ENCODE data around the gene PHKA2.
A peak's percentile ranks its signal among the peaks of the same experiment; 100 is the strongest.
"Not testable (repeated sequence)": the region's sequence is repeated elsewhere in the genome, so short reads cannot be mapped to it uniquely, and the experiment has no call there.

Gene PHKA2, protein sequence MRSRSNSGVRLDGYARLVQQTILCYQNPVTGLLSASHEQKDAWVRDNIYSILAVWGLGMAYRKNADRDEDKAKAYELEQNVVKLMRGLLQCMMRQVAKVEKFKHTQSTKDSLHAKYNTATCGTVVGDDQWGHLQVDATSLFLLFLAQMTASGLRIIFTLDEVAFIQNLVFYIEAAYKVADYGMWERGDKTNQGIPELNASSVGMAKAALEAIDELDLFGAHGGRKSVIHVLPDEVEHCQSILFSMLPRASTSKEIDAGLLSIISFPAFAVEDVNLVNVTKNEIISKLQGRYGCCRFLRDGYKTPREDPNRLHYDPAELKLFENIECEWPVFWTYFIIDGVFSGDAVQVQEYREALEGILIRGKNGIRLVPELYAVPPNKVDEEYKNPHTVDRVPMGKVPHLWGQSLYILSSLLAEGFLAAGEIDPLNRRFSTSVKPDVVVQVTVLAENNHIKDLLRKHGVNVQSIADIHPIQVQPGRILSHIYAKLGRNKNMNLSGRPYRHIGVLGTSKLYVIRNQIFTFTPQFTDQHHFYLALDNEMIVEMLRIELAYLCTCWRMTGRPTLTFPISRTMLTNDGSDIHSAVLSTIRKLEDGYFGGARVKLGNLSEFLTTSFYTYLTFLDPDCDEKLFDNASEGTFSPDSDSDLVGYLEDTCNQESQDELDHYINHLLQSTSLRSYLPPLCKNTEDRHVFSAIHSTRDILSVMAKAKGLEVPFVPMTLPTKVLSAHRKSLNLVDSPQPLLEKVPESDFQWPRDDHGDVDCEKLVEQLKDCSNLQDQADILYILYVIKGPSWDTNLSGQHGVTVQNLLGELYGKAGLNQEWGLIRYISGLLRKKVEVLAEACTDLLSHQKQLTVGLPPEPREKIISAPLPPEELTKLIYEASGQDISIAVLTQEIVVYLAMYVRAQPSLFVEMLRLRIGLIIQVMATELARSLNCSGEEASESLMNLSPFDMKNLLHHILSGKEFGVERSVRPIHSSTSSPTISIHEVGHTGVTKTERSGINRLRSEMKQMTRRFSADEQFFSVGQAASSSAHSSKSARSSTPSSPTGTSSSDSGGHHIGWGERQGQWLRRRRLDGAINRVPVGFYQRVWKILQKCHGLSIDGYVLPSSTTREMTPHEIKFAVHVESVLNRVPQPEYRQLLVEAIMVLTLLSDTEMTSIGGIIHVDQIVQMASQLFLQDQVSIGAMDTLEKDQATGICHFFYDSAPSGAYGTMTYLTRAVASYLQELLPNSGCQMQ

DNA sequence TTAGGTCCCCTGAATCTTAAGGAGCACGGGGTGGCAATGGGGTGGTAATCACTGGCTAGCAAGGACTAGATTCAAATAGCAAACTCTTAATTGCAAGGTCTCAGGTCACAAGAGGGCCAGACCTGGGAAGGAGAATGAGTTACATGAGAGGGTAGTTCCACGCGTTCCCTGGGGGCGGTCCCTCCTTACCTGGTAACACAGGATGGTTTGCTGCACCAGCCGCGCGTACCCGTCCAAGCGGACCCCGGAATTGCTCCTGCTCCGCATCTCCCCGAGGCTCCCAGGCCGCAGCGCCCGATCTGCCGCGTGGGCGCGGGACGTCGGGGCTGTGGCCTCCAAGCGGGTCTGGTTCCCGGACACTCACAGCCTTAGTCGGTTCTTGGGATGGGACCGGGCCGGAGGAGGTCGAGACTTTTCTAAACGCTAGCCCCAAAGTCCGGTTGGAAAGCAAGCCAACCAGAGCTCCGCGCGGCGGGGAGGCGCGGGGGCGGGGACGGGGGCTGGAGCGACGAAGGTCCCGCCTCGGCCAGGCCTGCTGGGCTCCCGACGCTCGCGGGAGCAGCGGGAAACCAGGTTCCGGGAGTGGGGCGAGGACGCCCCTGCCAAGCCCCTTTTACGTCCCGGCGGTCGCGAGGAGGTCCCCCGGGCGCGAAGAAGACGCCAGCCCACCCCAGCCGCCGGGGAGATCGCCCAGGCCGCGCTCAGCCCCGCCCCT, at the start of gene PHKA2:
Gene PHKA2, minus strand, starts transcription at position 449 of the 715 bp plus-strand sequence. Its CDS starts 182 bp downstream, at position 267.
- DNase-seq, result no peak

DNA sequence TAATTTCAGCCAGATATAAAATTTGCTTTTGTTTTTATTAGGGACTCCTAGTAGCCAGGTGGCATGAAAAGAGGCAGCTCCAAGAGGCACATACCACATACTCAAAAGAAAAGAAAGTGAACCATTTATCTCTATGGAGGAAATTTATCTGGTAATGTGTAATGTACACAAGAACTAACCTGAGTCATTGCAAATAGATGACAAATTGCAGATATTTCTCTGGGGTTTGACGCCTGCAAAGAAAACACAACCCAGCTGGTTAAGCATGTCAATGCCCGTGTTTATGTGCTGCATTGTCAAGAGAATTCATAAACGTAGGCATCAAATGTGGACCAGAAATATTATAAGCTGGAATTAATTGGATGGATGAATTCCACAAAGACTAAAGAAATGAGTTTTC, 46.9 kb upstream of the PHKA2 start:
- DNase-seq, result no peak

DNA sequence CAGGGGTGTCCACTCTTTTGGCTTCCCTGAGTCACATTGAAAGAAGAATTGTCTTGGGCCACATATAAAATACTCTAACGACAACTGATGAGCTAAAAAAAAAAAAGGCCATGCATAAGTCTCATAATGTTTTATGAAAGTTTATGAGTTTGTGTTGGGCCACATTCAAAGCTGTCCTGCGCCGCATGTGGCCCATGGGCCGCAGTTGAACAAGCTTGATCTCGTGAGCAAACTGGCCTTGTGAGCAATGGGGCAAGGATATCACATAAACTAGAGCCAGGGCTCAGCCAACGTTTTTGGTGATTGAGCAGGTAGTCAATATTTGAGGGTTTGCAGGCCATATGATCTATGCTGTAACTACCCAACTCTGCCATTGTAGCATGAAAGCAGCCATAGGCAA, 44.6 kb upstream of the PHKA2 start:
- DNase-seq, result no peak

DNA sequence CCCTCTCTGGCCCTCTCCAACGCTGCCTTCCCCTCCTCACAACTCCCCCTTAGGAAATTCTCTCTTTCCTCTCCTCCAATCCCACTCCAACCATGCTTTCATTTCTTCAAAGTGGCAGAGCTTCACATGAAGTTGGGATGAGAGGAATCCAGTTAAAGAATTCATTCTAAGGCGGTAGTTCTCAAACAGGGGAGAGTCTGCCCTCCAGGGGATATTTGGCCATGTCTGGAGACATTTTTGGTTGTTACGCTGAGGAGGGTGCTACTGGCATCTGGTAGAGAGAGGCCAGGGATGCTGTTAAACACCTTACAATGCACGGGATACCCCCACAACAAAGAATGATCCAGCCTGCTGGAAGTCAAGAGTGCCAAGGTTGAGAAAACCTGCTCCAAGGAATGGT, 40.5 kb upstream of the PHKA2 start:
- no peak for DNase-seq

DNA sequence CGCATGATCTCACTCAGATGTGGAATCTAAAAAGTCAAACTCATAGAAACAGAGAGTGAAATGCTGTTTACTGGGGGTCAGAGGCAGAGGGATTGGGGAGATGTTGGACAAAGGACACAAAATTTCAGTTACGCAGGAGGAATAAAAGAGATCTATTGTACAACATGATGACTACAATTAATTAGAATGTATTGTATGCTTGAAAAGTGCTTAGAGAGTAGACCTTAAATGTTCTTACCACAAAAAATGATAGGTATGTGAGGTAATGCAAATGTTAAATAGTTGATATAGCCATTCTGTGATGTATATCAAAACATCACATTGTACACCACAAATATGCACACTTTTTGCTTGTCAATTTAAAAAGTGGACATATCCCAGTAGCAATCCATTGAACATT, 36.1 kb upstream of the PHKA2 start:
- DNase-seq, result no peak

DNA sequence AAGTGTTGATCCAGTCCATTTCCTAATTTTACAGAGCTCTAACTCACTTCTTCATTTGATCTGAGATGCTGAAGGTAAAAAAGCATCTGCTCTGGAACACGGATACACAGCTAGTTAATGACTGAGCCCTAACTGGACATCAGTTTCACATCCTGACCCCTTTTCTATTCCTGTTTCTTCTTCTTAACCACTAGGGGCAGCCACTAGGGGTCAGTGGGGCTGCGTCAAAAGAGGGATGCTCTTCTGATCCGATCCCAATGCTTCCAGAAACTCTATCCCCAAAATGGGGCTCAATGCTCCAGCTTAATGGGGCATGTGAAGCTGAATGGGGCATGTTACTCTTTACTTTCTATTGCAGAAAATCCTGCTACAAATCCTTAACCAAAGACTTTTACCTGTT, 33.4 kb upstream of the PHKA2 start:
- no peak for DNase-seq

DNA sequence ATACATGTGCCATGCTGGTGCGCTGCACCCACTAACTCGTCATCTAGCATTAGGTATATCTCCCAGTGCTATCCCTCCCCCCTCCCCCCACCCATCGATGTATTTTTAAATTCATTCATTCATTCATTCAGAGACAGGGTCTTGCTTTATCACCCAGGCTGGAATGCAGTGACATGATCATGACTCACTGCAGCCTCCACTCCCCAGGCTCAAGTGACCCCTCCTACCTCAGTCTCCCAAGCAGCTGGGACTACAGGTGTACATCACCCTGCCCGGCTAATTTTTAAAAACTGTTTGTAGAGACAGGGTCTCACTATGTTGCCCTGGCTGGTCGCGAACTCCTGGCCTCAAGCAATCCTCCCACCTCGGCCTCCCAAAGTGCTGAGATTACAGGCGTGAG, 32.7 kb upstream of the PHKA2 start:
- DNase-seq, result not testable (repeated sequence)

DNA sequence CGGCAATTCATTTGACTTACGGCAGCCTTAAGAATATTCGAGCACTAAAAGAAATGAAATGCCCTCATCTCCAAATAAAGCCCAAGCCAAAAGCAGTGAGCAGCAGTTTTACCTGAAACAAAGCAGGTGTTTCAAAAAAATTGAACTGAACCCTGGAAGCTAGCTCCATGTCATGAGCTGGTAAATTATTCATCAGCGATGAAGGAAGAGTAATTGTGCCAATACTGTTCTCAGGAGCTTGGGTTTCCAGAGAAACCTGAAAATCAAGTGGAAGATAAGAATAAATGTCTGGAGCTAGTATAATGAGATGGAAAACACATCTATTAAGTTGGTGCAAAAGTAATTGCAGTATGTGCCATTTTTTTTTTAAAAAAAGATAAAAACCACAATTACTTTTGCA, 24.0 kb upstream of the PHKA2 start:
- no peak for DNase-seq

DNA sequence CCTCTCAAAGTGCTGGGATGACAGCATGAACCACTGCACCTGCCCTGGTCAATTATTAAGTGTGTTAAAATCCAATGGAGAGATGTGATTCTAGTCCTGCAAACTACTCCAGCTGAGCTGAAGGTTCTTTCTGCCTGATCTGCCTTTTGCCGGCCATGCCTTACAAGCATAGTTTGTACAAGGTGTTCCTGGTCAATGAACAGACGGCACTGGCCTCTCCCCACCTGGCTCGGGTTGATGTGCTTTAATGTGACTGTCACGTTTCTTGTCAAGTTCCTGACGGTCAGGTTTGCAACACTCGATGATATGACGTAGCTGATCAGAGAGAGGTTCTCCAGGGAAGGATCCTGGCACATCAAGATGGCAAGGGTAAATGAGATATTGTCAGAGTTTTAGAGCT, 23.1 kb upstream of the PHKA2 start:
- no peak for DNase-seq

DNA sequence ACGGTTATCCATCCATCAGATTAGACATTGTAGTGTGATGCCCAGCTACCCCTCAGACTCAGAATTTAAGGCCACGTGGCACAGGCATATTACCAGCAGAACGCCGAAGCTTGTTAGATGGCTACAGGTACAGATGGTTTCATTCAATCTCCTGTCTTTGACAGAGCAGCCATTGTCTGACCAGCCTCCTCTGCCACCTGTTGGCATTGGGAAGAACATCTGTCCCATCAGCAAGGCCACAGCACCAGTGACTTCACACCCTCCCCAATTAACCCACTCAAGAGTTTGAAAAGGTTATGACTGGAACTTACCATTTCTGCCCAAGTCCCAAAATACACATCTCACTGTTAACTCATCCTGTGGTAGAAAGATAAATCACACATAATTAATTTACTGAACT, 22.0 kb upstream of the PHKA2 start:
- no peak for DNase-seq

DNA sequence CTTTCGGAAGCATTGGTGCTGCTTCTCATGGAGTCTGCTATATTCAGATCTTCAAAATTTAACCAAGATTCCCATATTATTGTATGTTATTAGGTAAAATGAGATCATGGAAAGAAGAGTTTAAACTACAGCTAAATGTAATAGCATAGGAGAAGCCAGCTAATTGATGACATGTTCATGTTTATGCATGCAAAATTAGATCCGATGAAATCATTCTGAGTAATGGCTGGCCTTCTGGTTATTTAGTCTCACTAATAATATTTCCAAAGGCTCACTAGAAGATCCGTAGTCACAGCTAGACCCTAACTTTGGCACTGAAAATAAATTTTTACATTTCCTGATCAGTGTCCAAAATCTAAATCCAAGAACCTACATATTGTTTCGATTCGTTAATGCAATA, 19.8 kb upstream of the PHKA2 start:
- no peak for DNase-seq

DNA sequence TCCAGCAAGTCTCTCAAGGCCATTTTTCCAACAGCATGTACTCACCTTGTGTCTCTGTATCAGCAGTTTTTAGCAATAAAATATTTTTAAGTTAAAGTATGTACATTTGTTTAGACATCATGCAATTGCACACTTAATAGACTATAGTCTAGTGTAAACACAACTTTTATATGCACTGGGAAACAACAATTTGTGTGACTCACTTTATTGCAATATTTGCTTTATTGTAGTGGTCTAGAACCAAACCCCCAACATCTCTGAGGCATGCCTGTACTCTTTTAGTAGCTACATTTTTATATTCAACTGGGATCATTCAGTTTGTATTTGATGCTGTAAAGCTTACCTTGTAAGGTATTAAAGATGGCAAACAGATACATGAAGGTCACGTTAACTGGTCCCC, 14.7 kb upstream of the PHKA2 start:
- no peak for DNase-seq

DNA sequence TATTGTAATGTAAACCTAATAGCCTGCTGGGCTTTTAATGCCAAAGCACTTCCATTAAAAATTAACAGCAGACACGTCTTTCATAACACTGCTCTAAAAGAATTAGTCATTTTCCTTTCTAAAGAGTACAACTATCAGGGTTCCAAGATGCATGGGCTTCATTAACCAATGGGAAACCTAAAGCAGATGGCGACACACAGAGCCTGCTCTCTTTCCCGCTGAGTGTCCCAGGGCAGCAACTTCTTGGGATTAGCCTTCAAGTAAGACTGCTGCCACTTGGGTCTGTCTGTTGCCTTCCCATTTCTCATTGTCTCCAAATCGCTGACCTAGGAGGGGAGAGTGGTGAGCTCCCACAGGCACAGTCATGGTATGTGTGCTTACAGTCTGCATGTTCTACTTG, 14.0 kb upstream of the PHKA2 start:
- DNase-seq, result no peak

DNA sequence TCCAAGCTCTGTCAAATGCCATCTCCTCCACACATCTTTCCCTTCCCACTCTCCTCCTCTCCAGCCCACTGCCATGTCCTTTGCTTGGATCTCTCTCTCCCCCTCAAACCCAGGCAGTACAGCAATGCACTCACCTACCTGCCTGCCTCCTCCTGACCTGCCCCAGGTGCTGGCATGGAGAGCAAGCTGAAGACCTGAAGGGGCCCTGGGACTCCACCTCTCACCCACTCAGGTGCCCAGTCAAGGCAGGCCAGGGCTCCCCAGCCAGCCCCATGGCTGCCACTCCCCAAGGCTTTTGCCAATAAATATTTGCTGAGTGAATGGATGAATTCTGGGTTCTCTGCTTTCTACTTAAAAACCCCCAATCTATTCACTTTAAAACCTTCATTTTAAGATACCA, 12.6 kb upstream of the PHKA2 start:
- DNase-seq, result no peak

DNA sequence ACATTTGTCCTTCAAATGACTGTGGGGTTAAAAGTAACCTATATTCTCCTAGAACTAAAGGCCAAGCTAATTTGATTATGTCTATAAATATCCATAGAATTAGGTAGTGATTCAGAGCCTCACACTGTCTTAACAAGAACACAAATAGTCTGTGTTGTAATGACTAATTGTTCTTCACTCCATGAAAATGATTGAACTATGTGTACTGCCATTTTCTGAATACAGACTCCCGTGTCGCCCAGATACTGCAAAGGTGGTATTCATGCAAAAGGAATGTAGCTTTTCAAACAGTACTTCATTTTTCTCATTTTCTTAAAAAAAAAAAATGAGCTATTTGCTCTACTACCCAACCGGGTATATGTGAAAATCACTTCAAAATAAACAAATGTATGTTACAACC, 11.3 kb upstream of the PHKA2 start:
- DNase-seq, result no peak

DNA sequence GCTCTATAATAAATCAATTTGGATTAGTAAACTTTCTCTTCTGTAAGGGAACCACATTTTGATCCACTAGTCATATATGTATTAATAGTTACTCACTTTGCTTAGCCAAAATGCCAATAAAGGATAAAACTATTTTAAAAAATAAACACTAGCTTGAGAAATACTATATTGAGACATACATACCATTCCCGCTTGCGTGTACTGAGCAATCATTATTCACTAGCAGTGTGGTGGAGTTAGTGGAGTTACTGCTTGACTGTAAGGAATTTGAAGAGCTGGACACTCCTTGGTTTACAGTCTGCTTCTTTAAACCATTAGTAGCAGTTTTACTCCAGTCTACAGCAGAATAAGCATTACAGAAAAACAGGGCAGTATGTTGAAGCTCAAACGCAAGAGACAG, 10.8 kb upstream of the PHKA2 start:
- no peak for DNase-seq

DNA sequence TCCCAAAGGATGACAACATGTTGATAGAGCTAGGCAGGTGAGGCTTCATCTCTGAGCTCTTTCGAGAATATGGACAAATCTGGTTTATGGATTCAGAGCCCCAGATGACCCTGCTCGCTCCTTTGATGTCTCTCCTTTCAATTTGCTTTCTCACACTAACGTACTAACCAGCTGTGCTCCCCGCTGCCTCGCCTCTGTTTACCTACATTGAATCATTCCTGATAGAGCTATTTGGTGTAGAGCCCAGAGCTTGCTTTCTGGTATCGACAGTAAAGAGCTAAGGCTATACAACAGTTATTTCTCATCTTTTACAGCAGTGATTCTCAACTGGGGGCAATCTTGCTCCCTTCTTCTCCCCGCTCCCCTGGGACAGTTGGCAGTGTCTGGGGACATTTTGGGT, 8.9 kb upstream of the PHKA2 start:
- DNase-seq, result no peak

DNA sequence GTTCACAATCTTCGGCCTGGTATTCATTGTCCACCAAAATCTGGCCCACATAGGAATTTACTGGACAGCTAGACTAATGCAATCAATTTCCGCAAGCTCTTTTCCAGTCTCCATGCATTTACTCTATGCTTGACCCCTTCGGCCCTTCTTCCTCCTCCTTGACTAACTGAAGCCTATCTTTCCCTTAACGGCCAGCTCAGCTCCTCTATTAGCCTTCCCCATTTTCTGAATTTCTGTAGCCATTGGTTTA, 1.2 kb upstream of the PHKA2 start:
- DNase-seq, result no peak

DNA sequence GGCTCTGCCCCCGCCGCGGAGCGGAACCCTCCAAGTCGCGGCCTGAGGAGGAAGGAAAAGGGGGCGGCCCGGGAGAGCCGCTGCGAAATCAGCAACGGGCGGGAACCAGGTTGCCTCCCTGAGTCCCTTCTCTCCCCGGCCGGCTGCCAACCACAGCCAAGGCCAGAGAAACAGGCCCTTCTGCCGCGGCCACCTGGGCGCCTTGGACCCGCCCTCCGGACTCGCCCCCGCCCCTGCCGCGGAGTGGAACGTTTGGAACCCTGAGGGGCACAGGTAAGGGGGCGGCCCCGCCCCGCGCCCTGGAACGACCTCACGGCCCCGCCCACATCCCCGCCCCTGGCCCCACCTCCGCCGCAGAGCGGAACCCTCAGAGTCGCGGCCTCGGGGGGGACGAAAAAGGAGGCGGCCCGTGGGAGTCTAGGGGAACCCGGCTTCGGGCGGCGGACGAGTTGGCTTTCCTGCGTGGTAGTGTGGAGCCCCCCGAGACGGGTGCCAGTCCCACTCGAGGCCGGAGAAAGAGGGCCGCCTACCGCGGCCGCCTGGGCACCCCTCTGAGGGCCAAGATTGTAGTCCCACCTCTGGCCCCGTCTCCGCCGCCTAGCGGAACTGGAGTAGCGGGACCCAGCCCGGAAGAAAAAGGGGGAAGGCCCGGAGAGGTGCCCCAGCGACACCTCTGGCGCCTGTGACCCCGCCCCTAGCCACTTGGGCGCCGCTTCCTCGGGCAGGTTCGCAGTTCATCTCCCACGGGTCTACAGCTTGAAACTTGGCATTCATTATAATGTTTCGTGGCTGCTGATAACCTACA, 669 bp upstream of the PHKA2 start:
- DNase-seq, result peak; percentile 90

DNA sequence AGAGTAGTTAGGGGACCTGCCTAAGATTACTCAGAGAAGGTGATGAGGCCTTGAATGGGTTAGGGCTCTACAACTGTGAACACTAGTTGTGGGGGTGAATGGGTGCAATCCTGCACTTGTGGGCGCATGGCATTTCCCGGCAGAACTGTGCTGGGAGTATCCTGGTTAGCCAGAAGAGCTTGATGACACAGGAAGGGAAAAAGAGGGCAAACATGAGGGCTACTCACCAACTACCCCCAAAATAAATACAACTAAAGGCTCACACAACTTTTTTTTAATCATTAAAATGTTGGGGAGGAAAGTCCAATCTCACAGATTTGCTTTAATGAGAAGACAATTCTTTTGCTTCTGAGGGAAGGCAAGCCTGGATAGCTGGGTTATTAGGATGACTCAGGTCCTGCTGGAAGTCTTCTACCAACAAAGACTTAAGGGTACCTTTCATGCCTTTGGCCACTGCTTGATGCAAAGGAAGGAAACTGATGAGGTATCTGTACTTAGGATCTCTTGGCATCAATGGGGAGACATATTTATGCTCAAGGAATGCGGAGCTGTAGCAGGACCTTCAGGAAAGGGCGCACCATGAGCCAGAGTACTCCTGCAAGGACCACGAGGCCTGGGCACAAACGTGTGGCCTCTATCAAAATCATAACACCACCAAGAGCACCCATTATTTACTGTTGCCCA, 2.6 kb downstream of the PHKA2 start:
- DNase-seq, result no peak

DNA sequence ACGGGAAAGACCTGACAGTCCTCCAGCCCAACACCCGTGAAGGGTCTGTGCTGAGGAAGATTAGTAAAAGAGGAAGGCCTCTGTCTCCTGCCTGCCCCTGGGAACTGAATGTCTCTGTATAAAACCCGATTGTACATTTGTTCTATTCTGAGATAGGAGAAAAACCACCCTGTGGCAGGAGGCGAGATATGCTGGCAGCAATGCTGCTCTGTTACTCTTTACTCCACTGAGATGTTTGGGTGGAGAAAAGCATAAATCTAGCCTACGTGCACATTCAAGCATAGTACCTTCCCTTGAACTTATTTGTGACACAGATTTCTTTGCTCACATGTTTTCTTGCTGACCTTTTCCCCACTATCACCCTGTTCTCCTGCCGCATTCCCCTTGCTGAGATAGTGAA, 3.7 kb downstream of the PHKA2 start:
- DNase-seq, result not testable (repeated sequence)

DNA sequence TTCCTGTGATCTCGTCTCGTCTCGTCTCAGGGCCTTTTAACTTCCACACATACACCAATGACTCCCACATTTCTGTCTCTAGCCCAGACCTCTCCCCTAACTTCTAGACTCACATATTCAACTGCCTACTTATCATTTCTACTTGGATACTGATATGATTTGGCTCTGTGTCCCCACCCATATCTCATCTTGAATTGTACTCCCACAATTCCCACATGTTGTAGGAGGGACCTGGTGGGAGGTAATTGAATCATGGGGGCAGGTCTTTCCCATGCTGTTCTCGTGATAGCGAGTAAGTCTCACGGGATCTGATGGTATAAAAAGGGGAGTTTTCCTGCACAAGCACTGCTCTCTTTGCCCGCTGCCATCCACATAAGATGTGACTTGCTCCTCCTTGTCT, 8.9 kb downstream of the PHKA2 start:
- DNase-seq, result no peak
